ENCODE data around the gene ARHGEF2.

Gene ARHGEF2

DNA sequence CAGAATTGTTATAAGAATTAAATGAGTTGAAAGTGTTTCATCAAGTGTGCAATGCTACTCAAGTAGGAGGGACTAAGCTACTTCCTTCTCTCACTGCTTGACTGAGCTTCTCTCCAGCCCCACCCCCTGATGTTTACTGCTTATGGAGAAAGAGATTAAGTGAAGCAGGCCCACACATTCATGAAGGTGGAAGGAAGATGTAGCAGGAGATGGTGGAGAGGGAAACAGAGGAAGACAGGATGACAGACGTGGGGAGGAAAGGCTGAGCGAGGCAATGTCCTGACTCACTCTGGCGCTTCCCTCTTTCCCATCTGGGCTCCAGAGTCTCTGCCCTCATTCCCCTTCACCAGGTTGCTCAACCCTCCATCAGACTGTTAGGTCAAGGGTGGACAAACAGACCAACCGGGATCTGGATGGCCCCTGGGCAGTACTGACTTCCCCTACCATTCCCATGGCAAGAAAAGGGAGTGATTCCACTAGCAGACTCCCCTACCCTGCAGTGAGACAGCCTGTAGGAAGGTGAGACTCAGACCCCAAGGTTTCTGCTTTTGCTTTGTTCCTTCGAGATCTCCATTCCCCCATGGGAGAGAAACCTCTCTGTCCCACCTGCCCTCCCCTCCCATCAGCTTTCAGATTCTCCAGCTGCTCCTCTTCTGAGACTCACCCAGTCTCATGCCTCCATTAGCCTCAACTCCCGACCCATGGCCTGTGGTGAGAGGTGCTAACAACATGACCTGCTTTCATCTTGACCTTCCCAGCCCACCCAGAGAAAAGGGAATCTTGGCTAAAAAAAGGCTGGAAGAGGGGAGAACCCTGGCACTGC, 3.1 kb upstream of the ARHGEF2 start:
- TF ChIP-seq, protein P1, sequence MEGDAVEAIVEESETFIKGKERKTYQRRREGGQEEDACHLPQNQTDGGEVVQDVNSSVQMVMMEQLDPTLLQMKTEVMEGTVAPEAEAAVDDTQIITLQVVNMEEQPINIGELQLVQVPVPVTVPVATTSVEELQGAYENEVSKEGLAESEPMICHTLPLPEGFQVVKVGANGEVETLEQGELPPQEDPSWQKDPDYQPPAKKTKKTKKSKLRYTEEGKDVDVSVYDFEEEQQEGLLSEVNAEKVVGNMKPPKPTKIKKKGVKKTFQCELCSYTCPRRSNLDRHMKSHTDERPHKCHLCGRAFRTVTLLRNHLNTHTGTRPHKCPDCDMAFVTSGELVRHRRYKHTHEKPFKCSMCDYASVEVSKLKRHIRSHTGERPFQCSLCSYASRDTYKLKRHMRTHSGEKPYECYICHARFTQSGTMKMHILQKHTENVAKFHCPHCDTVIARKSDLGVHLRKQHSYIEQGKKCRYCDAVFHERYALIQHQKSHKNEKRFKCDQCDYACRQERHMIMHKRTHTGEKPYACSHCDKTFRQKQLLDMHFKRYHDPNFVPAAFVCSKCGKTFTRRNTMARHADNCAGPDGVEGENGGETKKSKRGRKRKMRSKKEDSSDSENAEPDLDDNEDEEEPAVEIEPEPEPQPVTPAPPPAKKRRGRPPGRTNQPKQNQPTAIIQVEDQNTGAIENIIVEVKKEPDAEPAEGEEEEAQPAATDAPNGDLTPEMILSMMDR (IDR thresholded peaks at IDR 0.05; ENCODE audit: insufficient read depth, low read length, poor library complexity, severe bottlenecking), result no peak
- TF ChIP-seq EZH2phosphoT487 (conservative IDR thresholded peaks at IDR 0.05; ENCODE audit: low read length), result no peak
- no peaks in the 10 kb centered on the region for H3K9me3 ChIP-seq (ENCODE audit: insufficient read depth, low read length)
- peak overlapping the region; percentile 95 for H3K4me2 ChIP-seq (ENCODE audit: low read depth, low read length, poor library complexity, severe bottlenecking)
- H3K9me2 ChIP-seq (replicated peaks; ENCODE audit: insufficient read depth, low read length), result no peaks in the 10 kb centered on the region
- peaks cover 35% of the 10 kb centered on the region for H3F3A ChIP-seq (ENCODE audit: insufficient read depth)
- no peaks in the 10 kb centered on the region for H3K36me3 ChIP-seq (ENCODE audit: low read length)
- H3K4me3 ChIP-seq (ENCODE audit: insufficient read depth, low read length, poor library complexity, severe bottlenecking), result peak overlapping the region; percentile 94
- peak overlapping the region; percentile 97 for H3K27ac ChIP-seq (ENCODE audit: low read depth, low read length)
- H4K20me1 ChIP-seq (ENCODE audit: low read depth, low read length), result no peaks in the 10 kb centered on the region
- H2AFZ ChIP-seq (ENCODE audit: low read depth, low read length, severe bottlenecking), result no peak overlapping the region
- H3K79me2 ChIP-seq (ENCODE audit: insufficient read depth, low read length), result peaks cover 26% of the 10 kb centered on the region
- H3K27me3 ChIP-seq (ENCODE audit: low read length), result no peaks in the 10 kb centered on the region
- peak overlapping the region; percentile 90 for H3K9ac ChIP-seq (ENCODE audit: low read length)

DNA sequence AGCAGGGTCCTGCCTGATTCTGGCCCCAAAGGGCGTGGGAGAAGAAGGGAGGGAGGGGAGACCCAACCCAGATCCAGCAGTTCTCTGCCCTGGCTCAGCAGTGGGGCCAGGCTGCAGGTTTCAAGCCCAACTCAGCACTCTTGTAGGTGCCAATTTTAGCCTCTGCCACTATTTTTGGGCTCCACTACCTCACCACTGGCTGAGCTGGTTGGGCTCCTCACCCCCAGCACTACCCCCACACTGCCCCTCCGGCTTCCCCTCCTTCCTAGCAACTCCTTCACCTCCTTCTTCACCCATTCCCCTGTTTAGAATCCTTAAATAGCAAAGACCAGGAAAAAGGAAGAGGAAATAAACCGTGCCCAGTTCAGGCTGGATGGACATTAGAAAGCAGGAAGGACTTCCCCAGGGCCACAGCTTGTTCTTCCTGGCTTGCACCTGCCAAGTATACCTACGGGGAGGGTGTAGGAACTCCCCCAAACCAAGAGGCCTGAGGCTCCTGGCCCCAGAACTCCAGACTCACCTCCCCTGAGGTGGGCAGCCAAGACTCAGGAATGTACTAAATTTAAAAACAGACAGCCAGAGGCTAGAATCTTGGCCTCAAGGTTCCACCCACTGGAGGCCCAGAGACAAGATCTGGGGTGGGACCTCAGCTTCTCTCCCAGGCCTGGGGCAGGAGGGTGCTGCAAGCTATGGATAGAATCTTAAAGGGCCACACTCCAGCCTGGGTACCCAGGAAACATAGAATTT, 1.4 kb upstream of the ARHGEF2 start:
- Histone ChIP-seq H3K9ac (ENCODE audit: low read length) (peak overlapping the region; percentile 90), H4K20me1 (ENCODE audit: low read depth, low read length) (no peaks in the 10 kb centered on the region; the same call in 1 of the 2 replicates), H3K9me2 (replicated peaks; ENCODE audit: insufficient read depth, low read length) (no peaks in the 10 kb centered on the region), H3K27me3 (ENCODE audit: low read length) (no peaks in the 10 kb centered on the region), H2AFZ (ENCODE audit: low read depth, low read length, severe bottlenecking) (no peak overlapping the region), H3K36me3 (ENCODE audit: low read length) (no peaks in the 10 kb centered on the region), H3K4me2 (ENCODE audit: low read depth, low read length, poor library complexity, severe bottlenecking) (peak overlapping the region; percentile 95), H3K9me3 (ENCODE audit: insufficient read depth, low read length) (no peaks in the 10 kb centered on the region), H3K4me3 (ENCODE audit: insufficient read depth, low read length, poor library complexity, severe bottlenecking) (peak overlapping the region; percentile 94), H3K27ac (ENCODE audit: low read depth, low read length) (peak overlapping the region; percentile 97), H3F3A (ENCODE audit: insufficient read depth) (peaks cover 35% of the 10 kb centered on the region), H3K79me2 (ENCODE audit: insufficient read depth, low read length) (peaks cover 43% of the 10 kb centered on the region)
- TF ChIP-seq, protein P1 (IDR thresholded peaks at IDR 0.05; ENCODE audit: insufficient read depth, low read length, poor library complexity, severe bottlenecking), result no peak
- TF ChIP-seq EZH2phosphoT487 (conservative IDR thresholded peaks at IDR 0.05; ENCODE audit: low read length), result no peak

DNA sequence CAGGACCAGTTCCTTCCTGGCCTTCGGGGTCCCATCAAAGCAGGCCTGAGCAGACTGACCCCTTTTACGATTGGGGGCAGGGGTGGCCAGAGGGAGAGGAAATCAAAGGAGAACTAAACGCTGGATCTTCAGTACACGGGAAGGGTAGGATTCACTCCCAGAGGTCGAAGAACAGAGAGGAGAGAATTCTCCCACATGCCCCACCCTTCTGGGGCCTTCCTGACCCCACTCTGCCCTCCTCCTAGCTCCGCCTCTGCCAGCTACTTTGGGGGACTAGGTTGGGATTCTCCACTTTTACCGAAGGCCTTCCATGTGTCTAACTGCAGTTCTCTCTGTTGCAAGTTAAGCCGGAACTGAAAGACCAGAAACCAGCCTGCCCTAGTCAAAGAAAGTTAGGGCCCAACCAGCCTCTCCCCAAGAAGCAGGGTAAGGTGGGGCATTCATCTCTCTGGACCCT, 654 bp upstream of the ARHGEF2 start:
- Histone ChIP-seq H3K79me2 (ENCODE audit: insufficient read depth, low read length) (peaks cover 51% of the 10 kb centered on the region), H3K27me3 (ENCODE audit: low read length) (no peaks in the 10 kb centered on the region), H3K9me3 (ENCODE audit: insufficient read depth, low read length) (no peaks in the 10 kb centered on the region), H3K27ac (ENCODE audit: low read depth, low read length) (peak overlapping the region; percentile 97), H3K9me2 (replicated peaks; ENCODE audit: insufficient read depth, low read length) (no peaks in the 10 kb centered on the region), H3K4me2 (ENCODE audit: low read depth, low read length, poor library complexity, severe bottlenecking) (peak overlapping the region; percentile 95), H3F3A (ENCODE audit: insufficient read depth) (peaks cover 35% of the 10 kb centered on the region), H3K9ac (ENCODE audit: low read length) (peak overlapping the region; percentile 90), H4K20me1 (ENCODE audit: low read depth, low read length) (no peaks in the 10 kb centered on the region; the same call in 1 of the 2 replicates), H3K36me3 (ENCODE audit: low read length) (no peaks in the 10 kb centered on the region), H2AFZ (ENCODE audit: low read depth, low read length, severe bottlenecking) (peak overlapping the region; percentile 32), H3K4me3 (ENCODE audit: insufficient read depth, low read length, poor library complexity, severe bottlenecking) (peak overlapping the region; percentile 94)
- TF ChIP-seq, protein P1 (IDR thresholded peaks at IDR 0.05; ENCODE audit: insufficient read depth, low read length, poor library complexity, severe bottlenecking), result no peak
- TF ChIP-seq EZH2phosphoT487 (conservative IDR thresholded peaks at IDR 0.05; ENCODE audit: low read length), result no peak

Data from SU-DHL-6 (cell line).